ENCODE measurements around the gene EMC6. TPM values are rescaled to one million over a fixed set of nuclear protein-coding genes. Genes with fewer than 3 reads are reported as not detected.
A peak's percentile ranks its signal among the peaks of the same experiment; 100 is the strongest.

The EMC6 gene
- total and polyA plus RNA-seq, 2 of the 13 experiments (the other 11 are each of a cell fraction or from before 2014, with no cell fraction given) = 45.1 to 47.7 TPM

- TF ChIP-seq PATZ1 (CRISPR knock-in tag; IDR thresholded peaks at IDR 0.05) (no peak; the same call in 1 of the 2 replicates), JUND (CRISPR knock-in tag; IDR thresholded peaks at IDR 0.05) (no peak), PAF1 (CRISPR knock-in tag; IDR thresholded peaks at IDR 0.05) (no peak), POLR2G (IDR thresholded peaks at IDR 0.05; ENCODE audit: low read depth, low read length) (no peak), ZNF577 (CRISPR knock-in tag; IDR thresholded peaks at IDR 0.05; ENCODE audit: borderline replicate concordance, low read depth) (no peak), ZNF331 (CRISPR knock-in tag; IDR thresholded peaks at IDR 0.05) (peak; percentile 37; the same call in 1 of the 2 replicates), E2F2 (CRISPR knock-in tag; IDR thresholded peaks at IDR 0.05; ENCODE audit: borderline replicate concordance) (no peak), KDM6A (CRISPR knock-in tag; IDR thresholded peaks at IDR 0.05; ENCODE audit: low read depth) (no peak), JUN (CRISPR knock-in tag; IDR thresholded peaks at IDR 0.05) (no peak)
- TF ChIP-seq, protein P1, sequence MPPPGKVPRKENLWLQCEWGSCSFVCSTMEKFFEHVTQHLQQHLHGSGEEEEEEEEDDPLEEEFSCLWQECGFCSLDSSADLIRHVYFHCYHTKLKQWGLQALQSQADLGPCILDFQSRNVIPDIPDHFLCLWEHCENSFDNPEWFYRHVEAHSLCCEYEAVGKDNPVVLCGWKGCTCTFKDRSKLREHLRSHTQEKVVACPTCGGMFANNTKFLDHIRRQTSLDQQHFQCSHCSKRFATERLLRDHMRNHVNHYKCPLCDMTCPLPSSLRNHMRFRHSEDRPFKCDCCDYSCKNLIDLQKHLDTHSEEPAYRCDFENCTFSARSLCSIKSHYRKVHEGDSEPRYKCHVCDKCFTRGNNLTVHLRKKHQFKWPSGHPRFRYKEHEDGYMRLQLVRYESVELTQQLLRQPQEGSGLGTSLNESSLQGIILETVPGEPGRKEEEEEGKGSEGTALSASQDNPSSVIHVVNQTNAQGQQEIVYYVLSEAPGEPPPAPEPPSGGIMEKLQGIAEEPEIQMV (CRISPR knock-in tag; IDR thresholded peaks at IDR 0.05; ENCODE audit: low read depth) = no peak
- TF ChIP-seq, protein P2, sequence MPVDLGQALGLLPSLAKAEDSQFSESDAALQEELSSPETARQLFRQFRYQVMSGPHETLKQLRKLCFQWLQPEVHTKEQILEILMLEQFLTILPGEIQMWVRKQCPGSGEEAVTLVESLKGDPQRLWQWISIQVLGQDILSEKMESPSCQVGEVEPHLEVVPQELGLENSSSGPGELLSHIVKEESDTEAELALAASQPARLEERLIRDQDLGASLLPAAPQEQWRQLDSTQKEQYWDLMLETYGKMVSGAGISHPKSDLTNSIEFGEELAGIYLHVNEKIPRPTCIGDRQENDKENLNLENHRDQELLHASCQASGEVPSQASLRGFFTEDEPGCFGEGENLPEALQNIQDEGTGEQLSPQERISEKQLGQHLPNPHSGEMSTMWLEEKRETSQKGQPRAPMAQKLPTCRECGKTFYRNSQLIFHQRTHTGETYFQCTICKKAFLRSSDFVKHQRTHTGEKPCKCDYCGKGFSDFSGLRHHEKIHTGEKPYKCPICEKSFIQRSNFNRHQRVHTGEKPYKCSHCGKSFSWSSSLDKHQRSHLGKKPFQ (CRISPR knock-in tag; IDR thresholded peaks at IDR 0.05; ENCODE audit: insufficient replicate concordance) = peak; percentile 86
- TF ChIP-seq, protein P3, sequence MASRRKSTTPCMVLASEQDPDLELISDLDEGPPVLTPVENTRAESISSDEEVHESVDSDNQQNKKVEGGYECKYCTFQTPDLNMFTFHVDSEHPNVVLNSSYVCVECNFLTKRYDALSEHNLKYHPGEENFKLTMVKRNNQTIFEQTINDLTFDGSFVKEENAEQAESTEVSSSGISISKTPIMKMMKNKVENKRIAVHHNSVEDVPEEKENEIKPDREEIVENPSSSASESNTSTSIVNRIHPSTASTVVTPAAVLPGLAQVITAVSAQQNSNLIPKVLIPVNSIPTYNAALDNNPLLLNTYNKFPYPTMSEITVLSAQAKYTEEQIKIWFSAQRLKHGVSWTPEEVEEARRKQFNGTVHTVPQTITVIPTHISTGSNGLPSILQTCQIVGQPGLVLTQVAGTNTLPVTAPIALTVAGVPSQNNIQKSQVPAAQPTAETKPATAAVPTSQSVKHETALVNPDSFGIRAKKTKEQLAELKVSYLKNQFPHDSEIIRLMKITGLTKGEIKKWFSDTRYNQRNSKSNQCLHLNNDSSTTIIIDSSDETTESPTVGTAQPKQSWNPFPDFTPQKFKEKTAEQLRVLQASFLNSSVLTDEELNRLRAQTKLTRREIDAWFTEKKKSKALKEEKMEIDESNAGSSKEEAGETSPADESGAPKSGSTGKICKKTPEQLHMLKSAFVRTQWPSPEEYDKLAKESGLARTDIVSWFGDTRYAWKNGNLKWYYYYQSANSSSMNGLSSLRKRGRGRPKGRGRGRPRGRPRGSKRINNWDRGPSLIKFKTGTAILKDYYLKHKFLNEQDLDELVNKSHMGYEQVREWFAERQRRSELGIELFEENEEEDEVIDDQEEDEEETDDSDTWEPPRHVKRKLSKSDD (CRISPR knock-in tag; IDR thresholded peaks at IDR 0.05; ENCODE audit: low read depth) = no peak
- TF ChIP-seq, protein P4, sequence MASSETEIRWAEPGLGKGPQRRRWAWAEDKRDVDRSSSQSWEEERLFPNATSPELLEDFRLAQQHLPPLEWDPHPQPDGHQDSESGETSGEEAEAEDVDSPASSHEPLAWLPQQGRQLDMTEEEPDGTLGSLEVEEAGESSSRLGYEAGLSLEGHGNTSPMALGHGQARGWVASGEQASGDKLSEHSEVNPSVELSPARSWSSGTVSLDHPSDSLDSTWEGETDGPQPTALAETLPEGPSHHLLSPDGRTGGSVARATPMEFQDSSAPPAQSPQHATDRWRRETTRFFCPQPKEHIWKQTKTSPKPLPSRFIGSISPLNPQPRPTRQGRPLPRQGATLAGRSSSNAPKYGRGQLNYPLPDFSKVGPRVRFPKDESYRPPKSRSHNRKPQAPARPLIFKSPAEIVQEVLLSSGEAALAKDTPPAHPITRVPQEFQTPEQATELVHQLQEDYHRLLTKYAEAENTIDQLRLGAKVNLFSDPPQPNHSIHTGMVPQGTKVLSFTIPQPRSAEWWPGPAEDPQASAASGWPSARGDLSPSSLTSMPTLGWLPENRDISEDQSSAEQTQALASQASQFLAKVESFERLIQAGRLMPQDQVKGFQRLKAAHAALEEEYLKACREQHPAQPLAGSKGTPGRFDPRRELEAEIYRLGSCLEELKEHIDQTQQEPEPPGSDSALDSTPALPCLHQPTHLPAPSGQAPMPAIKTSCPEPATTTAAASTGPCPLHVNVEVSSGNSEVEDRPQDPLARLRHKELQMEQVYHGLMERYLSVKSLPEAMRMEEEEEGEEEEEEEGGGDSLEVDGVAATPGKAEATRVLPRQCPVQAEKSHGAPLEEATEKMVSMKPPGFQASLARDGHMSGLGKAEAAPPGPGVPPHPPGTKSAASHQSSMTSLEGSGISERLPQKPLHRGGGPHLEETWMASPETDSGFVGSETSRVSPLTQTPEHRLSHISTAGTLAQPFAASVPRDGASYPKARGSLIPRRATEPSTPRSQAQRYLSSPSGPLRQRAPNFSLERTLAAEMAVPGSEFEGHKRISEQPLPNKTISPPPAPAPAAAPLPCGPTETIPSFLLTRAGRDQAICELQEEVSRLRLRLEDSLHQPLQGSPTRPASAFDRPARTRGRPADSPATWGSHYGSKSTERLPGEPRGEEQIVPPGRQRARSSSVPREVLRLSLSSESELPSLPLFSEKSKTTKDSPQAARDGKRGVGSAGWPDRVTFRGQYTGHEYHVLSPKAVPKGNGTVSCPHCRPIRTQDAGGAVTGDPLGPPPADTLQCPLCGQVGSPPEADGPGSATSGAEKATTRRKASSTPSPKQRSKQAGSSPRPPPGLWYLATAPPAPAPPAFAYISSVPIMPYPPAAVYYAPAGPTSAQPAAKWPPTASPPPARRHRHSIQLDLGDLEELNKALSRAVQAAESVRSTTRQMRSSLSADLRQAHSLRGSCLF (CRISPR knock-in tag; IDR thresholded peaks at IDR 0.05; ENCODE audit: borderline replicate concordance) = no peak
Measured at GRCh38 chr17:3635474-3636153, 33.0 kb upstream of the EMC6 start (continued).

Data from HepG2 (cell line).